Keratinocyte (primary cell): ENCODE measurements around the gene KIN. TPM values are rescaled to one million over a fixed set of nuclear protein-coding genes. Genes with fewer than 3 reads are reported as not detected.
"Not testable (repeated sequence)": the region's sequence is repeated elsewhere in the genome, so short reads cannot be mapped to it uniquely, and the experiment has no call there.

ENCODE experiments used
- DNase-seq: peaks from one replicate; pipeline ENCODE4 v3.0.0-alpha.2; 2011; ENCODE audit warnings: low read depth, missing footprints, low spot score
- FAIRE-seq: peaks from 2 replicates; lab custom pipeline; 2011; peaks lifted over from hg19 to GRCh38; lab: Jason Lieb, UNC
- H2AFZ ChIP-seq: 2 replicates; pipeline ENCODE4 v1.6.0; 2012; ENCODE audit warnings: low read length, control low read depth, inconsistent platforms; ENCODE audit not compliant: control insufficient read depth
- H3K27ac ChIP-seq: 2 replicates; pipeline ENCODE4 v1.5.1; 2011; ENCODE audit warnings: low read length; ENCODE audit not compliant: control insufficient read depth, insufficient read depth
- H3K27me3 ChIP-seq: 3 replicates; pipeline ENCODE4 v1.6.0; 2011; ENCODE audit warnings: low read length; ENCODE audit not compliant: control insufficient read depth, insufficient read depth; ENCODE audit errors: extremely low read depth
- H3K36me3 ChIP-seq, 2 experiments: 2 replicates in 1 of 2; 3 replicates in 1 of 2; pipeline ENCODE4 v1.5.1; 2011; ENCODE audit warnings: low read length in 2 of 2, mild to moderate bottlenecking in 1 of 2; ENCODE audit not compliant: control insufficient read depth in 2 of 2, insufficient read depth in 2 of 2; ENCODE audit errors: extremely low read depth in 1 of 2
- H3K4me1 ChIP-seq: 3 replicates; pipeline ENCODE4 v1.5.1; 2011; ENCODE audit warnings: low read length; ENCODE audit not compliant: control insufficient read depth, insufficient read depth; ENCODE audit errors: extremely low read depth
- H3K4me2 ChIP-seq: 3 replicates; pipeline ENCODE4 v1.6.0; 2011; ENCODE audit warnings: low read depth, low read length; ENCODE audit not compliant: control insufficient read depth, insufficient read depth; ENCODE audit errors: extremely low read depth
- H3K4me3 ChIP-seq, 3 experiments: fragments of 200-600 bp in 1 of 3; sonication (generic) in 1 of 3; 2 replicates in 2 of 3; 3 replicates in 1 of 3; pipeline ENCODE4 v1.5.1; 2011 to 2016; ENCODE audit warnings: low read length in 3 of 3, mild to moderate bottlenecking in 3 of 3, control low read depth in 2 of 3, inconsistent platforms in 1 of 3, low read depth in 1 of 3, mixed read lengths in 1 of 3, mixed run types in 1 of 3, moderate library complexity in 1 of 3; ENCODE audit not compliant: control insufficient read depth in 2 of 3, insufficient read depth in 2 of 3; ENCODE audit errors: extremely low read depth in 1 of 3
- H3K79me2 ChIP-seq: 2 replicates; pipeline ENCODE4 v1.6.0; 2012; ENCODE audit warnings: low read length; ENCODE audit not compliant: control insufficient read depth, insufficient read depth
- H3K9ac ChIP-seq: 3 replicates; pipeline ENCODE4 v1.6.0; 2011; ENCODE audit warnings: low read length; ENCODE audit not compliant: control insufficient read depth, insufficient read depth; ENCODE audit errors: extremely low read depth
- H3K9me1 ChIP-seq: 3 replicates; pipeline ENCODE4 v1.6.0; 2011; ENCODE audit warnings: low read length; ENCODE audit not compliant: control insufficient read depth, insufficient read depth; ENCODE audit errors: extremely low read depth
- H3K9me3 ChIP-seq: 2 replicates; pipeline ENCODE4 v1.5.1; 2012; ENCODE audit warnings: low read depth, low read length; ENCODE audit not compliant: control insufficient read depth
- H4K20me1 ChIP-seq: 3 replicates; pipeline ENCODE4 v1.6.0; 2011; ENCODE audit warnings: low read length; ENCODE audit not compliant: control insufficient read depth, insufficient read depth; ENCODE audit errors: extremely low read depth
- CTCF ChIP-seq, 3 experiments: IDR thresholded peaks in 1 of 3; conservative IDR thresholded peaks in 1 of 3; optimal IDR thresholded peaks in 1 of 3; 2 replicates in 2 of 3; 3 replicates in 1 of 3; pipeline versions ENCODE3 to v1.5.1; 2011; ENCODE audit warnings: low read length in 3 of 3, mild to moderate bottlenecking in 3 of 3, moderate library complexity in 2 of 3, control low read depth in 1 of 3, inconsistent platforms in 1 of 3; ENCODE audit not compliant: insufficient read depth in 2 of 3; ENCODE audit errors: extremely low read depth in 1 of 3
- EZH2 ChIP-seq: IDR thresholded peaks from one replicate; pipeline ENCODE4 v1.6.1; 2012; ENCODE audit warnings: inconsistent platforms, mild to moderate bottlenecking, low read length, moderate library complexity
- dilution Hi-C: fragments of 300-500 bp; cut with MboI; formaldehyde crosslinking; loops from one replicate; pipeline ENCODE4 v1.7.0; 2020; ENCODE audit warnings: low sequenced_read_pairs; ENCODE audit not compliant: extremely low pct_ligation_motif_present
- polyA plus RNA-seq, 5 experiments: library from polyadenylated mRNA; depleted of rRNA in 3 of 5; stranded (reverse) in 3 of 5; stranded (forward) in 1 of 5; unstranded in 1 of 5; fragments of >200 nt; gene quantifications; 1 replicate in 1 of 5; 2 replicates in 3 of 5; 3 replicates in 1 of 5; pipeline versions ENCODE4 v1.2.1 to v1.2.3, GENCODE V29; 2011 to 2012; ENCODE audit warnings: missing spikeins in 2 of 5, low read depth in 1 of 5, low replicate concordance in 1 of 5

KIN gene
- polyA plus RNA-seq, 1 donor (not counting 4 experiments of a cell fraction or from before 2014, with no cell fraction given): 15.1 TPM

GRCh38 chr10:7813481-7813880, 25.7 kb upstream of the KIN start:
- Histone ChIP-seq H3K9me3 (no peaks in the 10 kb centered on the region), H3K4me2 (no peak overlapping the region), H3K9me1 (no peaks in the 10 kb centered on the region), H4K20me1 (no peaks in the 10 kb centered on the region), H3K4me3 (no peak overlapping the region), H3K9ac (no peak overlapping the region), H3K4me1 (no peaks in the 10 kb centered on the region), H3K27ac (no peak overlapping the region), H3K36me3 (no peaks in the 10 kb centered on the region), H3K27me3 (no peaks in the 10 kb centered on the region), H2AFZ (no peak overlapping the region), H3K79me2 (peaks cover 1% of the 10 kb centered on the region)
- FAIRE-seq (no peak), DNase-seq (no peak)
- peak in 2 of 3 experiments; percentile 9 to 13 for TF ChIP-seq CTCF (optimal IDR thresholded peaks at IDR 0.05 in 1 of 3, IDR thresholded peaks at IDR 0.05 in 1 of 3, conservative IDR thresholded peaks at IDR 0.05 in 1 of 3; ENCODE audit: extremely low read depth in 1 of 3, insufficient read depth in 2 of 3, low read length in 3 of 3)
- TF ChIP-seq EZH2: no peak
- dilution Hi-C loops: no loop called here

GRCh38 chr10:7811743-7812142, 23.9 kb upstream of the KIN start:
- DNase-seq, H3K9me3 ChIP-seq, H3K79me2 ChIP-seq, H3K27me3 ChIP-seq, H2AFZ ChIP-seq, H4K20me1 ChIP-seq, H3K36me3 ChIP-seq, H3K4me1 ChIP-seq, H3K4me3 ChIP-seq, FAIRE-seq, H3K4me2 ChIP-seq, H3K9me1 ChIP-seq, dilution Hi-C loops, H3K9ac ChIP-seq, H3K27ac ChIP-seq: not testable (repeated sequence)

GRCh38 chr10:7811000-7811399, 23.2 kb upstream of the KIN start:
- Histone ChIP-seq H3K4me2 (no peak overlapping the region), H2AFZ (no peak overlapping the region), H3K27me3 (no peaks in the 10 kb centered on the region), H4K20me1 (no peaks in the 10 kb centered on the region), H3K9me1 (no peaks in the 10 kb centered on the region), H3K4me3 (no peak overlapping the region), H3K9me3 (no peaks in the 10 kb centered on the region), H3K4me1 (no peaks in the 10 kb centered on the region), H3K9ac (no peak overlapping the region), H3K79me2 (no peaks in the 10 kb centered on the region), H3K27ac (no peak overlapping the region), H3K36me3 (peaks cover 3 to 4% of the 10 kb centered on the region in 2 experiments)
- FAIRE-seq: no peak
- no peak for DNase-seq
- dilution Hi-C loops: no loop called here
- no peak for TF ChIP-seq EZH2
- no peak for TF ChIP-seq CTCF (optimal IDR thresholded peaks at IDR 0.05 in 1 of 3, IDR thresholded peaks at IDR 0.05 in 1 of 3, conservative IDR thresholded peaks at IDR 0.05 in 1 of 3; ENCODE audit: extremely low read depth in 1 of 3, insufficient read depth in 2 of 3, low read length in 3 of 3)
